SHP77 (cell line): ENCODE data around the gene EGFL6.
"Not testable (repeated sequence)": the region's sequence is repeated elsewhere in the genome, so short reads cannot be mapped to it uniquely, and the experiment has no call there.

ENCODE experiments used
- DNase-seq, 2 experiments: peaks; one replicate each; lab custom pipeline; 2025; lab: John Stamatoyannopoulos, UW

Gene EGFL6

DNA sequence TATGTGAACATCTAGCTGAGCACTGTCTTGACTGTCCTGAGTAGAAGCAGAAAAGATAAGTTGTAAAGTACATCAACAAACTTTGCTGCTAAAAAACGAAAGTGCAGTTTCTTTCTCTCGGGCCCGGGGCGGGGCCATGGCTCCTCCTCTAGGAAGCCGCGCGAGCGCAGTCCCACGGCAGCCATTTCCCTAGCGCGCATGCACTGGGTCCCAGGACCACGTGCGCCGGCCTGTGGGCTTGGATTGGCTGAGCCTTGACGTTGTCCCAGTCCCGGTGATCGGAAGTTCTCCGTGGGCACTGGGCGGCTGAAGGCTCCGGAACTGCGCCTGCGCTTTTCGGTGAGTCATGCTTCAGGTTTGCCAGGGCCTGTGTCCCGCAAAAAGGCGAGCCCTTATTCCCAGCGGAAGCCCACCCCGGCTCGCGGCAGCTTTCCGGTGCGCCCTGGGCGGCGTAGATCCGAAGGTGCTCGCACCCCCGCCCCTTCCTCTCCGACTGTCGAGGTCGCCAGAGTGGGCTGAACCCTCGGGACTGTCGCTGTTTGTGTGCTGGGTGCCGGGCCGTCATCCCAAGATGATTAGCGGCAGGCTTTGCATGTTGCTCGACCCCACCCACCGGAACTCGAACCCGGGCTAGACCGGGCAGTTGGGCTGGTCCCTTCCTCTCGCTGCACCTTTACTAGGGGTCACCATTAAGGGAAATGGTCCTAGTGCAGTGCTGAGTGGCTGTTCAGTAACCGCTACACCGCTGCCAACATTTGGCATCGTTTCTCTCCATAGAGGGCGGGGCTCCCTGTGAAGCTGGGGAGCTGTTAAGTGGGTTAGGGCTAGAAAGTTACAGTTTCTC, 83.7 kb downstream of the EGFL6 start, which contains the start of gene TCEANC:
TCEANC (plus strand) TSS at position 292 of the 844 bp plus-strand sequence. CDS start 9,368 bp downstream, outside the sequence.
- DNase-seq: peak; percentile 85 to 92

DNA sequence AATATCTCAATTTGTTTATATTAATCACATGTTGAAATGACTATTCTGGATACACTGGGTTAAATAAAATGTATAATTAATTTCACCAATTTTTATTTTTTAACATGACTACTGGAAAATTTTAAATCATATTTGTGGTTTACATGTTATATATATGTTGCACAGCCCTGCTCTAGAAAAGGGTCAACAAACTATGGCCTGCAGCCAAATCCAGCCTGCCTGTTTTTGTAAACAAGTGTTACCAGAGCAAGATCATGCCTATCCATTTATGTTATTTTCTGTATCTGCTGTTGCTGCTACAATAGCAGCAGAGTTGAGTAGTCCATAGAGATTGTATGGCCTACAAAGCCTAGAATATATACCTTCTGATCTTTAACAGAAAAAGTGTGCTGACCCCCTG, 84.7 kb downstream of the EGFL6 start:
- no peak for DNase-seq

DNA sequence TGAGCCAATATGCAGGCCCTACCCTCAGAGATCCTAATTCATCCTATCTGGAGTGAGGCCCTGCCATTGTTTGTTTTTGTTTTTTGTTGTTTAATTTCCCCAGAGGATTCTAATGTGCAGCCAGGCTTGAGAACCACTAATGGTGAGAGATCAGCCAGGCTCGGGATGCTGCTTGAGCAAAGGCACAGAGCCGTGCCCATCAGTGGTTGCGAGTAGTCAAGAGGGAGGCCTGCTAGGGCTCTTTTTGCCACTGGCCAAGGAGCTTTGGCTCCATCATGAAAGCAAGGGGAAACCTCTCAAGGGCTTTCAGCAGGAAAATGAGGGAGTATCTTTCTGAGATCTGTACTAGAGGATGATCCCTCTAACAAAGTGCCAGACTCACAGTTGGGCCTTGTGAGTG, 86.3 kb downstream of the EGFL6 start:
- no peak for DNase-seq

DNA sequence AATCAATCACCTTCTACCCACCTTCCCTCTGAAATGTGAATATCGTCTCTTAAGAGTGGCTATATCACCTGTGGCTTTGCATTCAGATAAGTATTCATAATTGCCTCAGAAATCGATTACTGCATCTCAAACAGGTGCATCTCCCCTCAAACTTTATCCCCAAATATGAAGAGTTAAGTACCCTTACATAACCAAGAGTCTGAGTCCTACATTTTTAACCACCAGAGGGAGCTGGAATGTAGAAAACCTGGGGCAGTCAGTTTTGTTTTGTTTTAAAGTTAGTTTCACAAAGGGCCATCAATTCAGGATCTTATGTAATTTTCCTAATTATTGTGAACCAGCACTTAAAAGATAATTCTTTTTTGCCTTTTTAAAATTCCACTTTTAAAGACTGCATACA, 89.2 kb downstream of the EGFL6 start:
- peak; percentile 2 to 39 for DNase-seq

DNA sequence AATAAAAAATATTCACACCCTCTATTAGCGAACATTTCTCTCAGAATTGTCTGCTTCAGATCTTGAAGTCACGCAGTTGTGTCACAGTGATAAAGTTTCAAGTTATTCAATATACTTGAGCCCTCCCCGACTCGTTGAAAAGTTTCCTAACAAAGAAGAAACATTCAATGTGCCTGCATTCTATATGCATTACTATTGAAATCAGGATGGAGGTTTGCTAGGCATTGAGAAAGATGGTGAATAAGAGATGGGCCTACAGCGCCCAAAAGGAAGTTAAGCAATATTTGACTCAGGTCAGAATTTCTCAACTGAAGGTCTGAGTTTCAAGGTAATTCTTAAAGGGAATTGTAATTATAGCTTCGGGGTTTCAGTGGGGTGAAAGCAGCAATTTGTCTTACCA, 89.7 kb downstream of the EGFL6 start:
- no peak for DNase-seq

DNA sequence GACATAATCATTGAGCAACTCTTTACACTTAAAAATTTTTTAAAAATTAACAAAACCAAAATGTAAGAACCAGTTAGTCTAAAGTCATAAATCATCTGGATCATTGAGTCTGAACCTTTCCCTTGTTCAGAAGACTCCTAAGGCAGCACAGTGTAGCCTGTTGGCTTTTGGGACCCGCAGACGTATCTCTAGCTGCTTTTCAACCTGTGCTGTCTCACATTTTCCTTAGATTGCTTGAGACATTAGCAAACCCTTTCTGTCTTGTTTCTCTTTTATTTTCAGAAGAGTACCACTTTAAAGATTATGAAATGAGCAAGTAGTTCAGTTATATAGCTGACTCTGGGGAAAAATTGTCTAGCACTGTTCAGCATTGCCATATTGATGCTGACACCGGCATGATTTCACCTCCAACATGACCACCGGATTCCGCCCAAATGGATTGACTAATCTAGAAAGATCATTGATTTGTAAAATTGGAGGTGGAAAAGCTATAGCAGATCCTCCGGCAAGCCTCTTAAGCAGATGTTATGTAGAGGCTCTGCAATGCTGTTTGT, 92.4 kb downstream of the EGFL6 start:
- no peak for DNase-seq

DNA sequence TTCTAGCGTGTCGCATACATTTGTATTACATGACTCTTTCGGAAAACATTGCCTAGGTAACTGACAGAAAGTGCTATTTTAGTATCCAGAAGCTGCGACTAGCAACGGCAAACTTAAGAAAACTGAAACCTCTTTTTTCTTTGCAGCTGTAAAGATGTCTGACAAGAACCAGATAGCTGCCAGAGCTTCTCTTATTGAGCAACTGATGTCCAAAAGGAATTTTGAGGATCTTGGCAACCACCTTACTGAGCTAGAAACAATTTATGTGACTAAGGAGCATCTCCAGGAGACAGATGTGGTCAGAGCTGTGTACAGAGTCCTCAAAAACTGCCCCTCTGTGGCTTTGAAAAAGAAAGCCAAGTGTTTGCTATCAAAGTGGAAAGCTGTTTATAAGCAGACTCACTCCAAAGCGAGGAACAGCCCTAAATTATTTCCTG, 93.0 kb downstream of the EGFL6 start:
- DNase-seq: no peak

DNA sequence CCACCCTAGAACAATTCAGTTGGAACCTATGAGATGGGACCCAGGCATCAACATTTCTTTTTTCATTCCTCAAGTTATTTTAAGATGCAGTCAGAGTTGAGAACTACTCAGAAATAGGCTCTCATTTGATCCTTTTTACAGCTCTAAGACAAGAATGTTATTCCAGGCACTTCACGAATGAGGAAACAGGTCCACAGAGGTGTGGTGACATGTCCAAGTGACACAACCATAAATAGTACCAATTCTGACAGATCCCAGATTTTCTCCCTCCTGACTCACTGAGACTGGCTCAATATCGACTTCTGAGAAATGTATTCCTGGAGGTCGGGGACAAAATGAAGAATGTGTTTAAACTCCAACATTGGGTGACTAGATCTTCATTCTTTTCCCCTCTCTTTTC, 94.6 kb downstream of the EGFL6 start:
- DNase-seq: no peak

DNA sequence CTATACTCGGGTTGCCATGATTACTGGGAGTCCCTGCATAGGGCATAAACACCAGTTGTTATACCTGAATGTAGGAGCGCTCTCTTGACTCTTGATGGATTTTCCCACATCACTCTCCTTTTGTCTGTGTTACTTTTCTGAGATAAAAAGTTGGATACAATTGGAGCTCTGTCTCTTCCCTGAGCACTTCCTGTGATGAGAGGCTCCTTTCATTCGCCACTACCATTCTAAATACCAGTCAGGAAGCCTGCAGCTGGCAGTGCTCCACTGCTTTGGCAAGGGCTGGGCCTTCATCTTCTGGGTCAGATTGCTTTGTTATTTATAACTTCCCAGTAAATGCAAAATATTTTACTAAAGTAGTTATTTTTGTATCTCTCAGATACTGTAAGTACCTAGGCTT, 97.4 kb downstream of the EGFL6 start:
- no peak for DNase-seq

DNA sequence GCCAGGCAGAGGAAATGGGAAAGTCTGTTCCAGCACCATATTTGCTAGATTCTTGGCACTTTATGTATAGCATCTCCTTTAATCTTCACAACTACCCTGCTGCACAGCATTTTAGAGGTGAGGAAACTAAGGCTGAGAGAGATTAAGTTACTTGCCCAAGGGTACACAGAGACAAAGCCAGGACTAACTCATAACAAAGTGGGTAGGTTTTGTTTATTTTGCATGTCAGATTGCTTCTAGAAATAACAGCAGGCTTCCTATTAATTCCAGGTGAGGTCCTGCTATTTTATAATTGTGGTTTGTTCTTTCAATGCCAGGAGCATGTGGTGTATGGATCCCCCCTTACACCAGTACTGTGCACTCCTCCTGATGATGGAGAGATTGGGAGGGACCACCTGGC, 98.5 kb downstream of the EGFL6 start:
- no peak for DNase-seq

DNA sequence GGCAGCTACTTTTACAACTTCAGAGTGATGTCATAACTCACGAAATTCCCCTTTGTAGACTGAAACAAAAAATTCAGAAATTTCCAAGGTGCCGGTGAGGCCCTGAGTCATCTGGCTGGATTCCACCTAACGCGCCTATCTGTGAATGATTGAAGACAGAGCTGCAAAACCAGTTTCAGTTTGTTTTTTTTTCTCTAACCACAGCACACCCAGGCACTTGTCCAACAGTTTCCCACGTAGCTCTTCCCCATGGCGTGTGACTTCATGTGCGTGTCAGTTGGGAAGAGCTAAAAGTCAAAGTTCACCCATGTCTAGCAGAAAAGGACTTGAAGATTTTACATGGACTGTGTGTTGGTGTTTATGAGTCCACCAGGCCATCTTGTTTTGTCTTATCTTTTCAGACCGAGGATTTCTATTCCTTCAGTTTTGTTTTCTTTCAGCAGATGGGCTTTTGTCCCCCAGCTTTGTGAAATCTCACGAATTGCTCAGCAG, 99.9 kb downstream of the EGFL6 start:
- DNase-seq: no peak

DNA sequence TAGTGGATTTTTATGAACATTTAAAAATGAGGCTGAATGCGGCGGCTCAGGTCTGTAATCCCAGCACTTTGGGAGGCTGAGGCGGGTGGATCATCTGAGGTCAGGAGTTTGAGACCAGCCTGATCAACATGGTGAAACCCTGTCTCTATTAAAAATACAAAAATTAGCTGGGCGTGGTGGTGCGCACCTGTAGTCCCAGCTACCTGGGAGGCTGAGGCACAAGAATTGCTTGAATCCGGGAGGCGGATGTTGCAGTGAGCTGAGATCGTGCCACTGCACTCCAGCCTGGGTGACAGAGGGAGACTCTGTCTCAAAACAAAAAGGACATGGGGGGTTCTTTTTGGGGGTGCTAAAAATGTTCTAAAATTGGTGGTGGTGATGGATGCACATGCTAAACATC, 100.4 kb downstream of the EGFL6 start:
- not testable (repeated sequence) for DNase-seq

DNA sequence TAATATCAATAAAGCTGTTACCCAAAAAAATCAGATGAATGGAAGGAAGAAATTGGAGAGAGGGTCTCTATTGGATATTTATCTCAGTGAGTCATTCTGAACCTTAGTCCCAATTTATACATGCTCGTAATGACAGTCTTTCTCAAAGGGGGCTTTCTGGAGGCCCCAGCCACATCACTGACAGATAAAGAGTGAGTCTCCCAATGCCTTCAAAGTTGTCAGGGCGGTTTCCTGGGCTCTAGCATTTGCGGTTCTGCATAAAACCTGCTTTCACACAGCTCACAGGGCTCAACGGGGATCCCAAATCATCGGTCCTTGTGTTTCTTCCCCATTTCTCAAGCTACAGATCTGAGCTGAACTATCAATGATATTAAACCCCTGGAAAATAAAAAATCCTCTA, 100.8 kb downstream of the EGFL6 start:
- no peak for DNase-seq

DNA sequence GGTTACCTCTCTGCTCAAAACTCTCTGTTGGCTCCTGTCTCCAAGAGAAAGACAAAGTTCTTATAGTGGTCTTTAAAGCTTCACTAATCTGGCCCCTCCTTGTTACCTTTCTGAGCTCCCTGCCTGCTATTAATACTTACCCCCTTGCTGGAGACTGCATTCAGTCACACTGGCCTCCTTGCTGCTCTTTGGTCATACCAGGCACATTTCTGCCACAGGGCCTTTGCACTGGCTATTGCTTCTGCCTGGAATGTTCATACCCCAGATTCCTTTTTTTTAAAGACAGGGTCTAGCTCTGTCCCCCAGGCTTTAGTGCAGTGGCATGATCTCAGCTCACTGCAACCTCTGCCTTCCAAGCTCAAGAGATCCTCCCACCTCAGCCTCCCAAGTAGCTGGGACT, 103.6 kb downstream of the EGFL6 start:
- no peak for DNase-seq

DNA sequence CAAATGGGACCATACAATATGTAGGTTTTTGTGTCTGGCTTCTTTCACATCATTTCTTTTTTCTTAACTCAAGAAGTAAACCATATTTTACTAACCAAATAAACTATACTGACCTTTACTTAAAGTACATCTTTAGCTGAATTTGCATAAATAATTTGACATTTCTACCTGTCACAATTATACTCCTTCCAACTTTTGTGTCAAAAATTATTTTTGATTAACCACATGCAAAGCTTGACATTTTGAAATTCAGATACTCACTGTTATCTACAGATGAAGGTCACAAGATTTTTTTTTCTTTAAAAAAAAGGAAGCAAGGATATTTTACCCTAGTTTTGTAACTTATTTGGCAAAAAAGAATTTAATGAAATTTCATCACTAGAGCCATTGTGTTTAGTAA, 107.5 kb downstream of the EGFL6 start:
- DNase-seq: no peak

DNA sequence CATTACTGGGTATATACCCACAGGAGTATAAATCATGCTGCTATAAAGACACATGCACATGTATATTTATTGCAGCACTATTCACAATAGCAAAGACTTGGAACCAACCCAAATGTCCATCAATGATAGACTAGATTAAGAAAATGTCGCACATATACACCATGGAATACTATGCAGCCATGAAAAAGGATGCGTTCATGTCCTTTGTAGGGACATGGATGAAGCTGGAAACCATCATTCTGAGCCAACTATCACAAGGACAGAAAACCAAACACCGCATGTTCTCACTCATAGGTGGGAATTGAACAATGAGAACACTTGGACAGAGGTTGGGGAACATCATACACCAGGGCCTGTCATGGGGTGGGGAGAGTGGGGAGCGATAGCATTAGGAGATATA, 110.3 kb downstream of the EGFL6 start:
- DNase-seq: not testable (repeated sequence)

DNA sequence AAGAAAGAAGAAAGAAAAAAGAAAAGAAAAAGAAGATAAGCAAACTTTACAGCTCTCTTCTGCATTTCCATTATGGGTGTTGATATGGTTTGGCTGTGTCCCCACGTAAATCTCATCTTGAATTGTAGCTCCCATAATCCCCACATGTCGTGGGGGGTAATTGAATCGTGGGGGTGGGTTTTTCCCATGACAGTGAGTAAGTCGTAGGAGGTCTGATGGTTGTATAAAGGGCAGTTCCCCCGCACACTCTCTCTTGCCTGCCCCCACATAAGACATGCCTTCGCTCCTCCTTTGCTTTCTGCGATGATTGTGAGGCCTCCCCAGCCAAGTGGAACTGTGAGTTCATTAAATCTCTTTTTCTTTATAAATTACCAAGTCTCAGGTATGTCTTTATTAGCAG, 112.2 kb downstream of the EGFL6 start:
- no peak for DNase-seq
